ENCODE measurements around the gene PTPRT. TPM values are rescaled to one million over a fixed set of nuclear protein-coding genes. Genes with fewer than 3 reads are reported as not detected.
A peak's percentile ranks its signal among the peaks of the same experiment; 100 is the strongest.

Gene PTPRT
- polyA plus RNA-seq, 10 donors: 0.35 to 1.8 (median 0.64) TPM

- no peak for DNase-seq
Measured at GRCh38 chr20:42559665-42560064, 630.0 kb downstream of the PTPRT start.

- DNase-seq: no peak
Measured at GRCh38 chr20:42556575-42556974, 633.1 kb downstream of the PTPRT start.

DNA sequence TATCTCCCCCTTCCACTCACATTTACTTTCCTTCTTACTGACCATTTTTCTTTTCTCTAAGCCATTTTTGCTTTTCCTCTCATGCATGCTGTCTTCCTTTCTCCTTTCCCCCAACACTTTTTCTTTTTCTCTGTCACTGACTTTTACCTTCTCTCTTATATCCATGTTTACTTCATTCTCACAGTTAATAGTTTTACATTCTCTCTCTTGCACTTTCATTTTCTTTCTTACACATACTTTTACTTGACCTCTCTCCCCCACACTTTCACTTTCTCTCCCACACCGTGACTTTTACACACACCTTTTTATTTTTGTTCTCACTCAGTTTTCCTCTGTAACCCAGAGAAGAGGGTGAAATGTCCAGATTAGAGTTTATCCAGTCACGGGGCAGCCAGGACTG is 636.3 kb downstream of the PTPRT start:
- no peak for DNase-seq

- DNase-seq: no peak
Measured at GRCh38 chr20:42549496-42549895, 640.2 kb downstream of the PTPRT start.

DNA sequence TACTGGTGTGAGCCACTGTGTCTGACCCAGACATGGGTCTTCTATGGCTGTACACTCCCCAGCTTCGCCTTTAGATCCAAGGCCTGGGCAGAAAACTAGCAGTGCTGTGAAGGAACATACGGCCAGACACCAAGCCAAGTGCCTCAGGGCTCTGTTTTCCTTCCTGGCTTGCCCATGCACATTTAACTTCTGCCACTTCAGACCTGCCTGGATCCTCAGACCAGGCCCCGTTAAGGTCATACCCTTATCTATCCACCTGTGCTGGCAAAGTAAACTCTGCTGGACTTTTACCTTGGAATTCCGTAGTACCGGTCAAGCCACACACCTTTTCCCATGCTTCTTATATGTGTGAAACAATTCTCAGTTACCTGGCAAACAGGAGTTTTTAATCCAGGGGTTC is 644.8 kb downstream of the PTPRT start:
- no peak for DNase-seq

DNA sequence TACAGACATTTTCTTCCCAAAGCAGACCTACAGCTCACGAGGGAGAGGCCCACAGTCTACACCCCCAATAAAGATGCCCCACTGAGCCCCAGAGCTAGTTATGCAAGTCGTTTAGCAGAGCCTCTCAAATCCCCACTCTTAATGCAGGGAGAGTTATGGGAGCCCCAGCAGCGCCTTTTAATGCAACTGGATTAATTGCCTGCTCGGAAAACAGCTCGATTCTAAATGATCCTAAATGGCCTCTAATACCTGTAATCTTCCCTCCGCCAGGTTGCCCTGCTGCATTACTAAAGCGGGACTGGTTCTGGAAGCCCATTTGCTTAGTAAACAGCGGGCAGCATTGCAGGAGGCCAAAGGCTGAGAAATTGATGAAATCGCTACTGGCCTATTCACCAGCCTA is 656.9 kb downstream of the PTPRT start:
- DNase-seq: no peak

GRCh38 chr20:42531508-42531961 is 658.2 kb downstream of the PTPRT start:
- DNase-seq: peak; percentile 9 to 55 (median 23)

- DNase-seq: peak; percentile 11 to 51 (median 13)
Measured at GRCh38 chr20:42530855-42531448, 658.8 kb downstream of the PTPRT start.

DNA sequence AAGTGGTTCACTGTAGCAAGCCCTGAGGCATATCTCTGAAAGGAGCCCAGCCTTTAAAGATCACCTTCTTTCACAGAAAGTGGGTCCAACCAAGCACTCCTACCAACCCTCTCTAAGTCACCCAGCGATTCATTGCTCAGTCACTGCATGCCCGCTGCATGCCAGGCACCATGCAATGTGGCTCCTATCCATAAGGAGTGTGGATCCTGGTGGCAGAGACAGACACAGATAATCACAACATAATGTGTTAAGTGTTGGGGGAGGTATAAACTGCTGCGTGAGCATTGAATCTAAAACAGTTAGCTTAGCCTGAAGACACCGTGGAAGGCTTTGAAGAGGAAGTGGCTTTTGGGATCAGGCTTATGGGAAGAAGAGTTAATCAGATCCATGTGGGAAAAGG is 659.5 kb downstream of the PTPRT start:
- peak in 1 of 3 donors; percentile 9 for DNase-seq

GRCh38 chr20:42524058-42524457 is 665.6 kb downstream of the PTPRT start:
- DNase-seq: no peak

- no peak for DNase-seq
Measured at GRCh38 chr20:42516692-42517091, 673.0 kb downstream of the PTPRT start.

DNA sequence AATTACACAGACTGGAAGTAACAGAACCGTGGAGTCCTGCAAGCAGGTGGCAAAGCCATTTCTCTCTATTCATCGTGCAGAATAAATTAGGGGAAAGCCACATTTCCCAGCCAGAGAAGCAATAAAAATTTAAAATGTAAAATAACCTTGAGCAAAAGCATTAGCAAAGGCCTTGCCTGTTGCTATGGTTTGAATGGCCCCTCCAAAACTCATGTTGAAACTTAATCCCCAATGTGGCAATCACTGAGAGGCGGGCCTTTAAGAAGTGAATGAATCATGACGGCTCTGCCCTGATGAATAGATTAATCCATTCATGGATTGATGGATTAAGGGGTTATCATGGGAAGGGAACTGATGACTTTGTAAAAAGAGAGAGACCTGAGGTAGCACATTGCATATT is 679.0 kb downstream of the PTPRT start:
- no peak for DNase-seq

DNA sequence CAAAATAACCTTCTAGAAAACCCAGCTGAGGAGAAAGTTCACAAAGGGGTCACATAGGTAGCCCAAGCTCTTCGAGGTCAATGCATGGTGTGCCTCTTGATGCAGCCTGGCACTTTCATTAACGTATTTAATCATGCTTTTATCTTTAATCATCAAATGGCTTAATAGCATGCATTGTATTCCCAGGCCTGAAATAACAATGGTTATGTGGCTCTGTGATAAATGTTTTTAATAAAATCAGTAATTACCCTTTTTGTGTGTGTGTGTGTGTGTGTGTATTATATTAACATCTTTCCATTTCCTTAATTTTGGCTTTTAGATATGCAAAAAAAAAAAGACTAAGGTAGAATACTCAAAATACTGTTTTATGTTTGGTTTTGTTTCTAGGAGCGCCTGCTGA is 681.8 kb downstream of the PTPRT start:
- DNase-seq: no peak

DNA sequence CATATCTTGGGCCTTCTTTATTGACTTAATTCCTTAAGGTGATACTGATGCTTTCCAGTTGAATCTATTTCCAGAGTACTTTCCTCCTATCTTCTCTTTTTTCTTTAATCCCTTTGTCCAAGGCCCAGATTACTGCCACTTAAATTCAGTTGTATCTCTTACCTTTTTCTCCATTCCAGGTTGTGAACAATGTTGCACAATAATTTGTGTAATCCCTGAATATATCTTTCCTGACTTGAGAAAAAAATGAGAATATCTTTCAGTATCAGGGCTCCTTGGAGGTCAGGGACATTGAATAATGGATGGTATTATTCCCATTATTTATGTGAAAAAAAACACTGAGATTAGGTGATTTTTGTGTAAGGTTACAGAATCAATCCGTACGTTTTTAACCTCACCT is 683.3 kb downstream of the PTPRT start:
- DNase-seq: no peak

DNA sequence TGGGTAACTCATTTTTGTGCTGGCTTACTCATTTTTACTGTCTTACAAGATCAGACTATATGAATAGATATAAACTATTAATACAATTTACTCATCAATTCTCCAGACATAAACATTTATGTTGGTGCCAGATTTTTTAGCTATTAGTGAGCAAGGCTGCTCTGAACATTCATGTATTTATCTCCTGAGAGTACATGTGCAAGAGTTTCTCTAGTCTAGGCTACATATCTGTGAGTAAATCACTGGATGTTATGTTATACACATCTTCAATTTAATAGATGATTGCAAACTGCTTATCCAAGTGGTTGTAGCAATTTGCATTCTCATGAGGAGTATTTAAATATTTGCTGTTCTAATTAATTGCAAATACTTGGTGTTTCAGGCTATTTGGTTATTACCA is 687.1 kb downstream of the PTPRT start:
- peak in 1 of 3 donors; percentile 56 for DNase-seq

- peak in 1 of 3 donors; percentile 23 for DNase-seq
Measured at GRCh38 chr20:42496595-42496994, 693.1 kb downstream of the PTPRT start.

DNA sequence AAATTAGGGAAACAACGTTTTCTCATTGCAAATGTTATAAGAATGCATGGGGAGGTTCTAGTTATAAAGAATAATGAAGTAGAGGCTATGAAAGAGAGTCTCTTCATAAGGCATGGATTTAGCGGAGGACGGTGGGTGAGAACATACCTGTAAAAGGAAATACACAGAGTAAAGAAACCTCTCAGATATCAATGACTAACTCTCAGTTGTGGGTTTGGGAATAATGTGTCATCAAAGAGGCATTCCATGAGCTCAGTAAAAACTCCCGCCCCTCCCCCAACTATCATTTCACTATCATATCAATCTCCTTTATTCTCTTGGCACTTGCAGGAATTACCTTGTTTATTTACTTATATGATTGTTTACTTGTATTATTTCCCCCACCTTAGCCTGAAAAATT is 695.4 kb downstream of the PTPRT start:
- no peak for DNase-seq

DNA sequence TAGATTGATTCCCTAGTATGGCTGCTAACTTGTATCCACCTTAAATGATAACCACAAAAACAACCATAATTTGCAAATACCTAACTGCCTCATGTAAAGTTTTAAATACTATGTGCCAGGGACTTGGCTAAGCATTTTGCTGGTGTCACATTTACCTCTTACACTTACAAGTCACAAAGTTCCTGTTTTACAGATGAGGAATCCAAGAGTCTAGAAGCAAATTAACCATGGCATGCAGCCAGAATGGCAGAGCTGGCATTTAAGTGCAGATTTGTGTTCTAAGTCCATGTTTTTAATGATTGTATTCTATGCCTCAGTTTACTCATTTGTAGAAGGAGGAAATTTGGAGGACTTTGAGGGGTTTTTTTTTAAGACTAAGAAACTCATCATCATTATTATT is 696.7 kb downstream of the PTPRT start:
- no peak for DNase-seq

DNA sequence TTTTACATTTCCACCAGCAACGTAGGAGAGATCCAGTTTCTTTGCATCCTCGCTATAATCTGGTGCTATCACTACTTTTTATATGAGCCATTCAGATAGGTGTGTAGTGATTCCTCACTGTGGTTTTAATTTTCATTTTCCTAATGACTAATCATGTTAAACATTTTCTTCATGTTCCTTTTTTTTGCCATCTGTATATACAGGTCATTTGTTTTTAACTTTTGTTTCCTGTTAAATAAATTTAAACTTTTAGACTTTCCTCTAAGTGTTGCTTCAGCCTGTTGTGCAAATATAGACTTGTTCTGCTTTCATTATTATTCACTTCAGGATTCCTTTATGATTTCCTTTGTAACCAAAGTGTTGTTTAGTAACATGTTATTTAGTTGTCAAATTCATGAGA is 697.4 kb downstream of the PTPRT start:
- no peak for DNase-seq

DNA sequence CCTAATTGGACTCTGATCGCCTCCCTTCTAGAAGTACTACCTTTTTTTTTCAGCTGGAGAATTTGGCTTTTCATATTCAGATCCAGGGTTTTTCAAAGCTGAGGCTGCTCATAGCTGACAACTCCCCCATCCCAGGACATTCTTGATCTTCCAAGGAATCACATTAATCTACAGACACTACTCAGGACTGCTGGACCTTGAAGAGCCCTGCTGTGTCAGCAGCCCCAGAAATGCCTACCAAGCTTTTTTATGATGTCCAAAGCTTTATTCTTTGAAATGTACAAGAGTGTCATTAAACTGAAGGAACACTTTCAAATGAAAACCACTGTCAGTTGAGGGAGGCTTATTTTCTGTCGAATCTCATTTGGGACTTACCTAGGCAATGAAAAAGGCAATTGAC is 704.1 kb downstream of the PTPRT start:
- peak in 1 of 3 donors; percentile 19 for DNase-seq

DNA sequence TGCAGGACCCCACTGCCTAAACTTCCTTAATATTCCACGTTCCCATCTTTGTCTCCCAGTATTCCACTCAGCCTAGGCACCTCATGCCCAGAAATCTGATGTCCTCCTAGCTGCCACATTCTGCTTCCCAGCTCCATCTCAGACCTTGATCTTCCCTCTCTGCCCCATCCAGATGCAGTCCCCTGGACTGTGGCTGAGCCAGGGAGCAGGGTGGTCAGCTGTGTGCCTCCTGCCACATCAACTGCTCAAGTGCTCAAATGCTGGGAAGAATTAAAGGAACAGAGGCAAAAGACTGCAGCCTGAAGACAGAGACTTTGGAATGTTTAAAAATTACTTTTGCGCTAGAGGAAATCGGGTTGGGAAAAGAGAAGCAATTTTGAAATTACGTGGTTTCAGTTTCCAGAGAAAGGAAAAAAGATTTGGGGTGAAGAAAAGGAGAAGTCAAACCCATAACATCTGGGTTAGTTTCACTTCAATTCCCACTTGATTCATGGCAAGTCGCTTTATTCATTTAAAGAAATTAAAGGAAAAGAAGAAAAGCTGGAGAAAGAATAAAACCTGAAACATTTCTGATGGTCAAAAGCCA is 704.8 kb downstream of the PTPRT start:
- peak in 1 of 3 donors; percentile 54 for DNase-seq

DNA sequence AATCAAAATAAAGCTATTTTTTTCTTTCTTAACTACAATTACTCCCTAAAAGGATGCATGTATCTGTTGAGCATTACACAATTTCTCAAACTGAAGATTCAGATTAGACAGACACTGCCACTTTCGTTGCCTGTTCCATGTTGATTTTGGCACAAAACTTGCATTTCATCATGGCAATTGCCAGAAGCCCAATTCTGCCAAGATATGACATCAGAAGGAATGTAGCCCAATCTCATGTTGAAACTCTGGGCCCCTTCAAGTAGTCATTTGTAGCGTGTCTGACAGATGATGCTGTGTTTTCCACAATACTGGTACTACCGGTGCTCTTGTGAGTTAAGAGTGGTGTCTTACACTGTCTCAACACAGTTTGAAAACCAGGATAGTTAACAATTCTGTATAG is 705.4 kb downstream of the PTPRT start:
- DNase-seq: peak in 2 of 3 donors; percentile 45 to 79

DNA sequence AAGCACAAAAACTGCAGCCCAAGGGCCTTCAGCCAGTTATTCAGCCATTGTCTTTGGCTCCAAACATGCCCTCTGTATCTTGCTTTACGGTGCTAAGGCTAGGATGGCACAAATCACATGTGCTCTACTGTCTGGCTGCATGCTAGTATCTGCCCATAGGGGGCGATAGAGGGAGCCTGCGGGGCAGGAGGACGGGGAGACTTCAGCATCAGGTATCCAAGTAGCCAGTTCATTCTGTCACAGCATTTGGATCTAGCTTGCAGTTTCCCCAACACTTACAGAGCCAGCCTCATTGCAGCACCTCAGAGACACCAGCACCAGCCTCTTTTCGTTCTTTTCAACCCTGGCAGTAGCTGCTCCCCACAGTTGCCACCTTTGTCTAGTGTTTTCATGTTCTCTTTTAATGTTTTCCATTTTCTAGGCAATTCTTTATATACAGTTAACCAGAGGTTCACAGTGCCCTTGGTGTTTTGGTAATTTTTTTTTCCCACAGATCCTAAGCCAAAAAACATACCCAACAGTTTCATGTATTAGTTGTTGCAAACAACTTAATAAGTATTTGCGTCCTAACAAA is 705.9 kb downstream of the PTPRT start:
- no peak for DNase-seq

- no peak for DNase-seq
Measured at GRCh38 chr20:42482808-42483207, 706.9 kb downstream of the PTPRT start.

Data from muscle of back (tissue), 11 donors.